Endothelial cell of umbilical vein (primary cell): ENCODE results near the gene C6orf141. TPM values are rescaled to one million over a fixed set of nuclear protein-coding genes. Genes with fewer than 3 reads are reported as not detected.

Experiments
- BruUV-seq: library from RNA; stranded (reverse); fragments of 400-500 nt; replicated peaks from 2 replicates; lab custom pipeline; 2021; lab: Mats Ljungman, UMichigan
- CTCF ChIA-PET: fragments of 300-600, 350-600 bp; sonication (Branson Sonifier 250); formaldehyde crosslinking; loops from one replicate; lab custom pipeline; 2021; ENCODE audit warnings: antibody characterized with exemption, inconsistent platforms; lab: Charles Lee
- POLR2A ChIA-PET: fragments of 300-600, 350-600 bp; sonication (Branson Sonifier 250); formaldehyde crosslinking; loops from one replicate; lab custom pipeline; 2021; ENCODE audit warnings: antibody characterized with exemption, inconsistent platforms; lab: Charles Lee
- DNase-seq: peaks from one replicate; pipeline ENCODE4 v3.0.0-alpha.2; 2011; ENCODE audit warnings: low read depth, low spot score
- FAIRE-seq: peaks from 2 replicates; lab custom pipeline; 2011; peaks lifted over from hg19 to GRCh38; lab: Jason Lieb, UNC
- H2AFZ ChIP-seq: 2 replicates; pipeline ENCODE4 v1.6.0; 2012; ENCODE audit warnings: low read depth, low read length, control low read depth, inconsistent platforms
- H3K27ac ChIP-seq: 2 replicates; pipeline ENCODE4 v1.5.1; 2011; ENCODE audit warnings: low read depth, mild to moderate bottlenecking, control low read depth, low read length, moderate library complexity; ENCODE audit not compliant: insufficient read depth
- H3K27me3 ChIP-seq, 2 experiments: 2 replicates each; pipeline versions ENCODE4 v1.6.0 to v1.6.1; 2011; ENCODE audit warnings: low read length in 2 of 2, mixed read lengths in 1 of 2; ENCODE audit not compliant: control insufficient read depth in 2 of 2, insufficient read depth in 2 of 2
- H3K36me3 ChIP-seq, 2 experiments: 2 replicates in 1 of 2; 3 replicates in 1 of 2; pipeline ENCODE4 v1.5.1; 2011; ENCODE audit warnings: low read length in 2 of 2, mild to moderate bottlenecking in 1 of 2, moderate library complexity in 1 of 2; ENCODE audit not compliant: control insufficient read depth in 2 of 2, insufficient read depth in 2 of 2; ENCODE audit errors: extremely low read depth in 1 of 2
- H3K4me1 ChIP-seq: 3 replicates; pipeline ENCODE4 v1.5.1; 2011; ENCODE audit warnings: mild to moderate bottlenecking, low read length; ENCODE audit not compliant: control insufficient read depth, insufficient read depth; ENCODE audit errors: extremely low read depth
- H3K4me2 ChIP-seq: 2 replicates; pipeline ENCODE4 v1.6.1; 2011; ENCODE audit warnings: low read length, control low read depth, mixed read lengths; ENCODE audit not compliant: insufficient read depth
- H3K4me3 ChIP-seq, 3 experiments: fragments of 200-600 bp in 1 of 3; sonication (generic), shearing (Covaris generic) in 1 of 3; replicated peaks in 1 of 3; 2 replicates each; pipeline ENCODE4 v1.5.1; 2011 to 2016; ENCODE audit warnings: control low read depth in 3 of 3, low read length in 3 of 3, mild to moderate bottlenecking in 2 of 3, inconsistent platforms in 1 of 3, low read depth in 1 of 3, moderate library complexity in 1 of 3; ENCODE audit not compliant: insufficient read depth in 1 of 3
- H3K79me2 ChIP-seq: 2 replicates; pipeline ENCODE4 v1.6.0; 2012; ENCODE audit warnings: low read length, inconsistent platforms; ENCODE audit not compliant: control insufficient read depth, insufficient read depth
- H3K9ac ChIP-seq: replicated peaks from 2 replicates; pipeline ENCODE3; 2011; ENCODE audit warnings: low read length, control low read depth; ENCODE audit not compliant: insufficient read depth; ENCODE audit errors: extremely low read depth
- H3K9me1 ChIP-seq: replicated peaks from 3 replicates; pipeline ENCODE4 v1.6.0; 2011; ENCODE audit warnings: mild to moderate bottlenecking, low read length; ENCODE audit not compliant: control insufficient read depth, insufficient read depth; ENCODE audit errors: extremely low read depth
- H3K9me3 ChIP-seq: replicated peaks from 2 replicates; pipeline ENCODE4 v1.5.1; 2012; ENCODE audit warnings: low read length, inconsistent platforms; ENCODE audit not compliant: control insufficient read depth, insufficient read depth
- H4K20me1 ChIP-seq: replicated peaks from 2 replicates; pipeline ENCODE3; 2011; ENCODE audit warnings: mild to moderate bottlenecking, low read length; ENCODE audit not compliant: control insufficient read depth, insufficient read depth; ENCODE audit errors: extremely low read depth
- EZH2 ChIP-seq: IDR thresholded peaks from 2 replicates; pipeline ENCODE4 v1.6.1; 2012; ENCODE audit warnings: borderline replicate concordance, low read depth, mild to moderate bottlenecking, moderate library complexity, low read length, inconsistent platforms; ENCODE audit not compliant: severe bottlenecking
- MAX ChIP-seq: IDR thresholded peaks from 2 replicates; pipeline ENCODE4 v1.6.1; 2011; ENCODE audit not compliant: insufficient read depth, insufficient read length
- dilution Hi-C: fragments of 300-500 bp; cut with MboI; formaldehyde crosslinking; loops from one replicate; pipeline ENCODE4 v1.15.0; 2019; ENCODE audit warnings: low sequenced_read_pairs; ENCODE audit not compliant: extremely low pct_ligation_motif_present
- intact Hi-C: fragments of 100-400 bp; cut with micrococcal nuclease; formaldehyde crosslinking; loops from one replicate; pipeline ENCODE4 v1.10.0; 2022
- polyA plus RNA-seq, 4 experiments: library from polyadenylated mRNA; depleted of rRNA in 3 of 4; stranded (reverse) in 3 of 4; unstranded in 1 of 4; fragments of >200 nt; gene quantifications; 2 replicates each; pipeline versions ENCODE4 v1.2.1 to v1.2.3, GENCODE V29; 2011 to 2012; ENCODE audit warnings: missing spikeins in 1 of 4
- total RNA-seq: library from RNA; stranded (reverse); gene quantifications from 2 replicates; pipeline ENCODE4 v1.2.3, GENCODE V29; 2021

The C6orf141 gene
- total and polyA plus RNA-seq, 2 donors (not counting 3 experiments of a cell fraction or from before 2014, with no cell fraction given) = 5.7 to 15.5 TPM

GRCh38 chr6:49557177-49557576, 6.7 kb downstream of the C6orf141 start:
- no peaks in the 10 kb centered on the region for H3K27me3 ChIP-seq
- no peak for TF ChIP-seq MAX
- no peaks in the 10 kb centered on the region for H3K9me1 ChIP-seq
- H4K20me1 ChIP-seq = no peaks in the 10 kb centered on the region
- no peaks in the 10 kb centered on the region for H3K9me3 ChIP-seq
- dilution Hi-C loops = no loop called here
- H2AFZ ChIP-seq = no peak overlapping the region
- POLR2A ChIA-PET = no interaction called here
- H3K27ac ChIP-seq = no peak overlapping the region
- H3K4me2 ChIP-seq = no peak overlapping the region
- peaks cover 10% of the 10 kb centered on the region for H3K79me2 ChIP-seq
- H3K4me3 ChIP-seq = no peak overlapping the region
- intact Hi-C loops = no loop called here
- H3K4me1 ChIP-seq = peaks cover 27% of the 10 kb centered on the region
- no peak overlapping the region for H3K9ac ChIP-seq
- CTCF ChIA-PET = interaction anchor here (0.9 to 1.4 kb wide), 2 partner anchors 9 to 25 kb away, joined by 3 to 5 read pairs; no protein-coding TSS in a partner anchor
- DNase-seq (no peak), FAIRE-seq (no peak)
- no TSS peak for BruUV-seq
- no peaks in the 10 kb centered on the region for H3K36me3 ChIP-seq

GRCh38 chr6:49558238-49558637, 7.8 kb downstream of the C6orf141 start:
- no peaks in the 10 kb centered on the region for H3K9me3 ChIP-seq
- no peaks in the 10 kb centered on the region for H3K9me1 ChIP-seq
- H3K27ac ChIP-seq = no peak overlapping the region
- H3K9ac ChIP-seq = no peak overlapping the region
- TF ChIP-seq EZH2 = no peak
- CTCF ChIA-PET = interaction anchor here (1.4 to 1.7 kb wide), 2 partner anchors 9 to 26 kb away, joined by 4 to 5 read pairs; no protein-coding TSS in a partner anchor
- no peaks in the 10 kb centered on the region for H3K36me3 ChIP-seq
- dilution Hi-C loops (no loop called here), intact Hi-C loops (no loop called here)
- peaks cover 25% of the 10 kb centered on the region for H3K4me1 ChIP-seq
- H3K4me2 ChIP-seq = no peak overlapping the region
- peaks cover 3% of the 10 kb centered on the region for H3K79me2 ChIP-seq
- POLR2A ChIA-PET = interaction anchor here (0.6 kb wide), 1 partner anchor 133 kb away, joined by 6 read pairs; no protein-coding TSS in a partner anchor
- H3K27me3 ChIP-seq = no peaks in the 10 kb centered on the region
- no TSS peak for BruUV-seq
- no peak for FAIRE-seq
- H2AFZ ChIP-seq = no peak overlapping the region
- H4K20me1 ChIP-seq = no peaks in the 10 kb centered on the region
- no peak for DNase-seq
- no peak overlapping the region for H3K4me3 ChIP-seq
